Breast epithelium (tissue), 4 donors: ENCODE measurements around the gene ROCK2. TPM values are rescaled to one million over a fixed set of nuclear protein-coding genes. Genes with fewer than 3 reads are reported as not detected.
"Not testable (repeated sequence)": the region's sequence is repeated elsewhere in the genome, so short reads cannot be mapped to it uniquely, and the experiment has no call there.

ENCODE experiments used
- DNase-seq, 2 donors: peaks; one replicate each; pipeline ENCODE4 v3.0.0-alpha.2; 2019; ENCODE audit warnings: low spot score in 2 of 2
- H3K27ac ChIP-seq, 2 donors: fragments of 200-600 bp; sonication (generic) in 1 of 2; one replicate each; pipeline ENCODE4 v1.5.1; 2016 to 2019; ENCODE audit warnings: mild to moderate bottlenecking in 1 of 2
- H3K27me3 ChIP-seq, 2 donors: fragments of 200-600 bp; sonication (generic) in 1 of 2; one replicate each; pipeline versions ENCODE4 v1.5.1 to v1.6.0; 2017 to 2019; ENCODE audit warnings: control low read depth in 1 of 2, mild to moderate bottlenecking in 1 of 2
- H3K36me3 ChIP-seq: fragments of 200-600 bp; one replicate; pipeline ENCODE4 v1.5.1; 2019
- H3K4me1 ChIP-seq, 2 donors: fragments of 200-600 bp; sonication (generic); one replicate each; pipeline ENCODE4 v1.5.1; 2016 to 2019; ENCODE audit warnings: control low read depth in 1 of 2
- H3K4me3 ChIP-seq, 3 donors: fragments of 200-600 bp; sonication (generic); 1 replicate in 2 of 3; 2 replicates in 1 of 3; pipeline ENCODE4 v1.5.1; 2016 to 2019; ENCODE audit warnings: mild to moderate bottlenecking in 3 of 3, moderate library complexity in 2 of 3
- H3K9me3 ChIP-seq, 2 donors: fragments of 200-600 bp; sonication (generic) in 1 of 2; one replicate each; pipeline ENCODE4 v1.5.1; 2016 to 2019; ENCODE audit warnings: control low read depth in 1 of 2
- CTCF ChIP-seq, 3 donors: fragments of 450-650 bp; IDR thresholded peaks; one replicate each; pipeline ENCODE4 v1.5.1; 2016 to 2017; ENCODE audit warnings: antibody characterized with exemption in 3 of 3, mild to moderate bottlenecking in 3 of 3, moderate library complexity in 3 of 3
- POLR2A ChIP-seq: fragments of 450-650 bp; IDR thresholded peaks from one replicate; pipeline ENCODE4 v1.6.1; 2016; ENCODE audit warnings: antibody characterized with exemption, mild to moderate bottlenecking, moderate library complexity
- POLR2AphosphoS5 ChIP-seq, 3 donors: sonication (generic); formaldehyde crosslinking; IDR thresholded peaks; one replicate each; pipeline ENCODE4 v1.6.1; 2017; ENCODE audit warnings: antibody characterized with exemption in 3 of 3
- intact Hi-C: fragments of 100-400 bp; cut with DNase I; formaldehyde crosslinking; loops from one replicate; pipeline ENCODE4 v1.15.1; 2023; ENCODE audit warnings: low total_unique reads
- total RNA-seq, 3 donors: library from RNA; depleted of rRNA; stranded (reverse); fragments of >200 nt; gene quantifications; one replicate each; pipeline ENCODE4 v1.1.0, GENCODE V29; 2016

The ROCK2 gene
- total RNA-seq, 3 donors from 2014 or later, result 87.1 to 181 (median 103) TPM

- Histone ChIP-seq H3K9me3 (no peaks in the 10 kb centered on the region), H3K36me3 (no peaks in the 10 kb centered on the region), H3K4me1 (no peaks in the 10 kb centered on the region), H3K4me3 (no peak overlapping the region), H3K27ac (no peak overlapping the region), H3K27me3 (no peaks in the 10 kb centered on the region)
- intact Hi-C loops, result loop anchor here (5.0 kb wide), 1 partner anchor 506 kb away; no protein-coding TSS in a partner anchor
- no peak for TF ChIP-seq POLR2AphosphoS5 (IDR thresholded peaks at IDR 0.05)
- no peak for TF ChIP-seq CTCF (IDR thresholded peaks at IDR 0.05)
- no peak for TF ChIP-seq POLR2A
- DNase-seq, result no peak
These were observed 10.8 kb downstream of the ROCK2 start for GRCh38 chr2:11333427-11334183.

- H3K27ac ChIP-seq, result no peak overlapping the region
- no peaks in the 10 kb centered on the region for H3K36me3 ChIP-seq
- H3K9me3 ChIP-seq, result no peaks in the 10 kb centered on the region
- intact Hi-C loops, result loop anchor here (5.0 kb wide), 1 partner anchor 505 kb away; no protein-coding TSS in a partner anchor
- no peak for TF ChIP-seq POLR2A
- no peaks in the 10 kb centered on the region for H3K4me1 ChIP-seq
- no peak overlapping the region for H3K4me3 ChIP-seq
- DNase-seq, result no peak
- H3K27me3 ChIP-seq, result no peaks in the 10 kb centered on the region
These were observed 11.8 kb downstream of the ROCK2 start for GRCh38 chr2:11332596-11332995.

- Histone ChIP-seq H3K4me1 (no peaks in the 10 kb centered on the region), H3K36me3 (no peaks in the 10 kb centered on the region), H3K4me3 (no peak overlapping the region), H3K27ac (peak overlapping the region in 1 of 2 donors; percentile 35), H3K9me3 (no peaks in the 10 kb centered on the region), H3K27me3 (no peaks in the 10 kb centered on the region)
- no peak for TF ChIP-seq POLR2A
- no peak for TF ChIP-seq POLR2AphosphoS5 (IDR thresholded peaks at IDR 0.05)
- TF ChIP-seq CTCF (IDR thresholded peaks at IDR 0.05), result no peak
- no peak for DNase-seq
- intact Hi-C loops, result loop anchor here (5.0 kb wide), 1 partner anchor 503 kb away; no protein-coding TSS in a partner anchor
These were observed 13.8 kb downstream of the ROCK2 start for GRCh38 chr2:11330457-11331142.

GRCh38 chr2:11329776-11330175 lies 14.7 kb downstream of the ROCK2 start:
- no peak for TF ChIP-seq CTCF (IDR thresholded peaks at IDR 0.05)
- no peak for TF ChIP-seq POLR2A
- no peak for TF ChIP-seq POLR2AphosphoS5 (IDR thresholded peaks at IDR 0.05)
- intact Hi-C loops, result loop anchor here (5.0 kb wide), 1 partner anchor 502 kb away; no protein-coding TSS in a partner anchor
- no peak overlapping the region for H3K4me3 ChIP-seq

GRCh38 chr2:11328522-11328921 lies 15.9 kb downstream of the ROCK2 start:
- intact Hi-C loops, result not testable (repeated sequence)

More at GRCh38 chr2:11329776-11330175, 14.7 kb downstream of the ROCK2 start:
- Histone ChIP-seq H3K27me3 (no peaks in the 10 kb centered on the region), H3K9me3 (no peaks in the 10 kb centered on the region), H3K36me3 (no peaks in the 10 kb centered on the region), H3K27ac (no peak overlapping the region), H3K4me1 (no peaks in the 10 kb centered on the region)
- DNase-seq, result no peak

GRCh38 chr2:11327871-11328270 lies 16.6 kb downstream of the ROCK2 start:
- intact Hi-C loops, result no loop called here

More at GRCh38 chr2:11328522-11328921, 15.9 kb downstream of the ROCK2 start:
- DNase-seq, H3K4me1 ChIP-seq, H3K36me3 ChIP-seq, H3K4me3 ChIP-seq, H3K27ac ChIP-seq, H3K9me3 ChIP-seq, H3K27me3 ChIP-seq: not testable (repeated sequence)

More at GRCh38 chr2:11327871-11328270, 16.6 kb downstream of the ROCK2 start:
- Histone ChIP-seq H3K9me3 (no peaks in the 10 kb centered on the region), H3K27ac (no peak overlapping the region), H3K27me3 (no peaks in the 10 kb centered on the region), H3K36me3 (no peaks in the 10 kb centered on the region), H3K4me3 (no peak overlapping the region), H3K4me1 (no peaks in the 10 kb centered on the region)
- no peak for DNase-seq
- TF ChIP-seq POLR2AphosphoS5 (IDR thresholded peaks at IDR 0.05), result no peak
- TF ChIP-seq CTCF (IDR thresholded peaks at IDR 0.05), result no peak
- TF ChIP-seq POLR2A, result no peak
